Epithelial cell of prostate (primary cell): Measurements from ENCODE around the gene METTL6.
"Not testable (repeated sequence)": the region's sequence is repeated elsewhere in the genome, so short reads cannot be mapped to it uniquely, and the experiment has no call there.

ENCODE experiments used
- DNase-seq: peaks from one replicate; pipeline ENCODE4 v3.0.0-alpha.2; 2011; ENCODE audit warnings: low read depth, low spot score
- H3K27ac ChIP-seq: fragments of 450-650 bp; 2 replicates; pipeline ENCODE4 v1.5.1; 2017; ENCODE audit warnings: mild to moderate bottlenecking

Gene METTL6

DNA sequence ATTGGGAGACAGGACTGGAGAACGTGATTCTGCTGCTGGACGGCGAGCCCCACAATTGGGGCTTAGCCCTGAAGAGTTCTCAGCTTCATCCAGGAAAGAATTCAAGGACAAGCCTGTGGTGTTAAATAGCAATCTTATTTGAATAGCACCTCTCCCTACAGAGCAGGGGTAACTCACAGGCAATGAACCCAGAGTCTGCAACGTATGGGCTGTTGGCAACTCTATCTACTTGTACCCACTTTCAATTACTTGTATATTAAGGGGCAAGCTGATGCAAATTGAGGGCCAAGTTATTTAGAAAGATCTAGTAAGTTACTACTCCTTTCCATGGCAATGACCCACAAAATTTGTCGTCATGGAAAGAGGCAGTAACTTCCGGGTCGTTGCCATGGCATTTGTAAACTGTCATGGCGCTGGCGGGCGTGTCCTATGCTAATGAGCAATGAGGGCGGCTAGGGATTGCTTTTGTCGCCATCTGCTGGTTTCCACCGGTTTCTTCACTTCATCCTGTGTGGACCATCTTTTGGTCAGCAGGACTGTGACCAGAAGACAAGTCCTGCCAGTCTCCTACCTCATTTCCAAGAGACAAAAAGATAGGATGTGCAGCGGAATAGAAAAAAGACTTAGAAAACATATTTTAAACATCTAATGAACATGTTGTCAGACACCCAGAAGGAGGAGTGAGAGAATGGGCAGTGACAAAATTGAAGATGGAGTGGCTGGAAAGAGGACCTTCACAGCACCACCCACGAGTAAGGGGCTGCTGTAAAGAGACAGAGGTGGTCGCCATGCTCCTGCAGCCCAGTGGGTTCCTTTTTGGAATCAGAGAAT is 49.2 kb downstream of the METTL6 start:
- DNase-seq, result peak; percentile 45
- H3K27ac ChIP-seq, result no peak overlapping the region

- DNase-seq, result no peak
- no peak overlapping the region for H3K27ac ChIP-seq
These were observed 51.8 kb downstream of the METTL6 start for GRCh38 chr3:15375461-15376000.

DNA sequence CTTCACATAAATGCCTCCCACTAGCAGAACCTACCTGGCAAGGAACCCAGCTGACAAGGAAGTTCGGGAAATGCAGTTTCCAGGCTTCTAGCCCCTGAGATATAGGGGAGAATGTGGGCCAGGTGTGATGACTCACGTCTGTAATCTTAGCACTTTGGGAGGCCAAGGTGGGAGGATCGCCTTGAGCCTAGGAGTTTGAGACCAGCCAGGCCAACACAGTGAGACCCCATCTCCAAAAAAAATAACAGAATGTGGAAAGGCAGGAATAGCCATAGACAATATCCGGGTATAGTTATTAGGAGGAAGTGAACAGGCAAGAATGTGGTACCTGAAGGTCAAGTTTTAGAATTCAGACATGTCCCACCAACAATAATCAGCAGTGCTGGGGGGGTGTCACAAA is 54.4 kb downstream of the METTL6 start:
- no peak for DNase-seq
- no peak overlapping the region for H3K27ac ChIP-seq

DNA sequence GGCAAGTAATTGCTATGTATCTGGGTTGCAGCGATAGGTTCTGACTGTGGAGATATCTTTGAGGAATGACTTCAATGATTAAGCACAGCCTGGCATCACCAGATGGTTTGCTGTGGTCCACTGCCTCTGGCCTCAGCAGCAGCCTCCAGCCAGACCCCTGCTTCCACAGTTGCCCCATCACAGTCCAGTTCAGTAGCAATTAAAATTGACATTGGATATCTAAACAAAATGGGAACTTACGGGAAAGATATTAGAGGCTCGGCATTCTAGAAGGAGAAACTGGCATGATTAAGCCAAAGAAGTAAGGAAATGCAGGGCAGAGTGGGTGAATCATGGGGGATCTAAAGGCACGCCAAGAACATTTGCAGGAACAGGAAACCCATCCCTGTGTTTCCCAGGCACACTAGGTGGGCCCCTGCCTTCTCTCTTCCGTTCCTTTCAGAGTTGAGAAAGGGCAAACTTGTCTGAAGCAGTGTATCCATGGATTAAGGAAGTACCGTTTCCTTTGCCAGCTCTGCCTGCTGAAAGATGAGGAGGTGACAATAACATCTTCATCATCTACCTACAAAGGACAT is 58.7 kb downstream of the METTL6 start:
- no peak overlapping the region for H3K27ac ChIP-seq
- DNase-seq, result no peak

GRCh38 chr3:15367059-15367458 is 60.3 kb downstream of the METTL6 start:
- H3K27ac ChIP-seq, result no peak overlapping the region
- no peak for DNase-seq

DNA sequence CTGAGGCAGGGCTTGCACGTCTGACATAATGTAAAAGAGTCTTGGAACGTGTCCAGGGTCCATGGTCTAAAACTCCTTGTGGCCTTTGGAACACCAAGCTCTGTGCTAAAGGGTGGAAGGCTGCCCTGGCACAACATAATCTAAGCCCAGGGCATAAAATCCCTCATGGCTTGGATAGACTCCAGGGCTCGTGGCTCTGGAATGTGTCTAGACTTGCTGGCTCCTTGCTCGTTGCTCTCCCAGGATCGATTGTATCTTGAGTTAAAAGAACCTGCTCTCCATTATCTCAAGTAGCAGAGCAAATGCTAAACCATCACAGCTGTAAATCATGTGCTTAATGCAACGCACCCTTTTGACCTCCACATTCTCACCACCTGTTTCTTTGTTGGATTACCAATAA is 63.3 kb downstream of the METTL6 start:
- DNase-seq, H3K27ac ChIP-seq: not testable (repeated sequence)

- DNase-seq, result peak; percentile 31
- H3K27ac ChIP-seq, result peak overlapping the region; percentile 12
These were observed 65.7 kb downstream of the METTL6 start for GRCh38 chr3:15361494-15362214.

GRCh38 chr3:15360788-15361493 is 66.4 kb downstream of the METTL6 start:
- no peak overlapping the region for H3K27ac ChIP-seq
- DNase-seq, result no peak
